Limb (tissue), 2 donors: ENCODE measurements around the gene ZBTB9.

Experiments
- DNase-seq, 2 donors: peaks; one replicate each; pipeline ENCODE4 v3.0.0-alpha.2; 2016; ENCODE audit errors: extremely low spot score in 2 of 2

The ZBTB9 gene

DNA sequence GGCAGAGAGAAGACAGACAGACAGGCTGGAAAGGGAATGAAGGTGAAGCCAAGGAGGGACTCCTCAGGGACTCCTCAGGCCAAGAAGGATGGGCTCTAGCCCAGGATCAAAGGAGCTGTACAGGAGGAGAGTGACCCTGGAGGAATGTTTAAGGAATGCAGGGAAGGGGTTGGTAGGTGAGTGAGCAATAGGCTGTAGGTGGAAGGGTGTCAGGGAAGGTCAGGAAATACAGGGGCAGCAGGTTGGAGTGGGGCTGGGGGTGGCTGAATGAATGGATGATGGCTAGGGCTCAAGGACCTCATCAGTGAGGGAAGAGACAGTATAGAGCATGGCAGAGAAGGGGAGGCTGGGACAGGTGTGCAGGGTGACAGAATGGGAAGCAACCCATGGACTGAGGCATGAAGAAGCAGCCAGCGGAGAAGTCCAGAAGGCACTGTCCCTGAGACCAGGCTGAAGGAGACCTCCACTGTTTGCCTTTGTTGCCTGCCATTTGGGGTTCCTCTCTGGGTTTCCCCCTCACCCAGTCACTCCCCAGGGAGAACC is 21.3 kb upstream of the ZBTB9 start:
- no peak for DNase-seq

DNA sequence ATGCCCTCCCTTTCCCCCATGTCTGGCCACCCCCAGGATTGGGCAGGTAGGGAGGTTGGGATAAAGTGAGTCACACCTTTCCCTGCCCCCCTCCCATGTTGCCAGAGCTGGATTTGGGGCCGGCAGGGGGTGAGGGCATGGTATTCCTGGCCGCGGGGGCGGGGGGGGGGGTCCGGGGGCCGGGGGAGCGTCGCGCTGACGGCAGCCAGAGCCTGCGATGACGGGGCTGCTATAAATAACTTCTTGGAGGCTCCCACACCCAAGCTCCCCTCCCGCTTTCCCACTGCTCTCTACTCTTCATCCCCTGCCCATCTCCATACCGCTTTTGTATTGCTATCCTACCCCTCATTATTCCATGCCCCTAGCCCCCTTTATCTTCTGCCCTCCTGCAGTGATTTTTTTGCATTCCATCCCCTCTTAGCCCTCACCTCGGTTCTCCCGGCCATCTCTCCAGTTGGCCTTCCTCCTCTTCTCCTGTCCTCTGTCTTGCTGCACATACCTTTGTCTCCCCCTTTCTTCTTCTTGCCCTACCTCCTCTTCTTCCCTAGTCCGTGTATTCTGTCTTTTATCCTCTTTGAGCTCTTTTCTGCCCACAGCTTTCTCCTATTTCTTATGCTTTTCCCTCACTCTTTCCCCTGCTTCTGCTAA is 20.7 kb upstream of the ZBTB9 start:
- DNase-seq: peak; percentile 66 to 68

GRCh38 chr6:33434961-33435360 is 19.4 kb upstream of the ZBTB9 start:
- no peak for DNase-seq

- no peak for DNase-seq
Measured at GRCh38 chr6:33437666-33438065, 16.7 kb upstream of the ZBTB9 start.

DNA sequence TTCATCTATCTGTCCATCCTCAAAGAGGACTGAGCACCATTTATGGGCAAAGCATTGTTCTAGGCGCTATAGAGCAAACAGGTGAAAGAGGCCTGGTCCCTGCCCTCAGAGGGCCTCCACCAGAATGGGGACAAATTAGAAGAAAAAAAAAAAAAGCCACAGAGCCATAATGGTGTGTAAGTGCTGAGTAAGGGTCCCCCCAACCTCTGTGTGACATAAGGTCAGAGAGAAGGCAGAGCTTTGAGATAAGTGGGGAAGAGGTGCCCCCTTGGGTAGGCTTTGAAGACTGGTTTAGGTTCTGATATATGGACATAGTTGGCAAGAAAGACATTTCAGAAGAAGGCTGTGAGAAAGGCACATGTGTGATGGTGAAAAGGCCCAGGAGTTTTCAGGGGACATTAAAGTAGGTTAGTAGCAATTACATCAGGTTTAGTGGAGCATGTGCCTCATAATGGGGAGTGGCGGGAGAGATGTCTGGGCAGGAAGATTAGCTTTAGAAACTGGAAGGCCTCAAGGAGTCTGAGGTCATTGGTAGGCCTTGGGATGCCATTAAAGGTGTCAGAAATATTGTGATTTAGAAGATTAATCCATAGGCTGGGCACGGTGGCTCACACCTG is 15.3 kb upstream of the ZBTB9 start:
- no peak for DNase-seq

DNA sequence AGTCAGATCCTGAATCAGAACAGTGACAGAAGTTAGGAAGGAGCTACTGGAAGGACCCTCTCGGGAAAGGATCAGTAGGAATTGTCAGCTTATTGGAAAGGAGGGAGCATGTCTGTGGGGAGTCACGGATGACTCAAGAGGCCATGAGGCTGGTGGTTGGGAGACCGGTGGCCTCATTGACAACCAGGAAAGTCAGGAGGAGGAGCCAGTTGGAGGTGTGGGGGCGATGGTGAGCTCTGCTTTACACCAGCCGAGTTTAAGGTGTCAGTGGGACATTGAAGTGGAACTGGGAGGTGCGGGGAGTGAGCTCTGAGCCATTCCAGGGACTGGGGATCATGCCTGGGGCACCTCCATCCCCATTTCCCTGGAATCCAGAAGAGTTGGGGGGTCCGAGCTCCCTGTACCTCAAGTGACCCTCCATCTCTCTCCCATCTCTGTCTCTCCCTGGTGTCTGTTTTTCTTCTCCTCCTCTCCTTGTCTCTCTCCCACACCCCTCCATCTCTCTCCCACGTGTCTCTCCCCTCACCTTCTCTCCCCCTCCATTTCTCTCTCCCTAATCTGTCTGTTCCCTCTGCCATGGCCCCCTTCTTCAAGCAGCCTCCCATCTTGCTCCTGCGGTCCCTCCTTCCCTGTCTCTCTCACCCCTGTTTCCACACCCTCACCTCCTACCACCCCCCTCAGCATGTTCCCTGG is 14.3 kb upstream of the ZBTB9 start:
- no peak for DNase-seq

DNA sequence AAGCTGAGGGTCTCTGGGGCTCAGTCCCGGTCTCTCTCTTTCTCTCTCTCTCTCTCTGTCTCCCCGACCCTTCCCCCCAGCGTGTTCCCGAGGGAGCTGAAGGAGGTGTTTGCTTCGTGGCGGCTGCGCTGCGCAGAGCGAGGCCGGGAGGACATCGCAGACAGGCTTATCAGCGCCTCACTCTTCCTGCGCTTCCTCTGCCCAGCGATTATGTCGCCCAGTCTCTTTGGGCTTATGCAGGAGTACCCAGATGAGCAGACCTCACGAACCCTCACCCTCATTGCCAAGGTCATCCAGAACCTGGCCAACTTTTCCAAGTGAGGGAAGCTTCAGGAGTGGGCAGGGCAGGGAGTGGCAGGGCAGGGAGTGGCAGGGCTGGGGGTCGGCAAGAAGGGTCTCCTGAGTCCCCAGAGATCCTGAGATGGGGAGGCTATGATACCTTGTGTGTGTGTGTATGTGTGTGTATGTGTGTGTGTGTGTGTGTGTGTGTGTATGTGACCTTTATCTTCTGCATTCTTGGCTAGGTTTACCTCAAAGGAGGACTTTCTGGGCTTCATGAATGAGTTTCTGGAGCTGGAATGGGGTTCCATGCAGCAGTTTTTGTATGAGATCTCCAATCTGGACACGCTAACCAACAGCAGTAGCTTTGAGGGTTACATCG is 13.6 kb upstream of the ZBTB9 start:
- DNase-seq: no peak

DNA sequence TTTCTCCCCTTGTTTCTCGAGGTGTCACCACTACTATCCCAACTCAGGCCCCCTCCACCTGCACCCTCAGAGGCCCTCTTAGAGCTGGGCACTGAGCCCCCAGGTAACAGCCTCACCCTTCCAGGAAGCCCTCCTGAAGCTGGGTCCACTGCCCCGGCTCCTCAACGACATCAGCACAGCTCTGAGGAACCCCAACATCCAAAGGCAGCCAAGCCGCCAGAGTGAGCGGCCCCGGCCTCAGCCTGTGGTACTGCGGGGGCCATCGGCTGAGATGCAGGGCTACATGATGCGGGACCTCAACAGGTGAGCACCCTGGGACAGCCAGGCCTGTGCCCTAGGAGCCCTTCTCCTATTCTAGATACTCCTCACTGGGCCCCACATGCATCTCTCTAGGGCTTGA is 12.9 kb upstream of the ZBTB9 start:
- peak in 1 of 2 donors; percentile 9 for DNase-seq

DNA sequence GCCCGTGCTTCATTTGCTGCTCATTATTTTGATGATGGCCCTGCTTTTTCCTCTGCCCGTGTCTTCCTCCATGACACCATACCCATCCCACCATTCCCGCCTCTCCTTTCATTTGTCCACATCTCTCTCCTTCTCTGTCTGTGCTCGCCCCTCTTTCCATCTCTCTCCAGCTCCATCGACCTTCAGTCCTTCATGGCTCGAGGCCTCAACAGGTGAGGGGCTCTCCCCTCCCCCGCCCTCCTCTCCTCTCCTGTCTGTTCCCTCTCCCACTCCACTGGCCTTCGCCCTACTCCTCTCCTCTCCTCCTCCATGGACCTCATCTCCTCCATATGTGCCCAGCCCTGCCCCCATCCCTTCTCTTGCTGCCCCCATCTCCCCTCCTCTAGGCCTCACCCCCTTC is 12.1 kb upstream of the ZBTB9 start:
- DNase-seq: peak in 1 of 2 donors; percentile 27

DNA sequence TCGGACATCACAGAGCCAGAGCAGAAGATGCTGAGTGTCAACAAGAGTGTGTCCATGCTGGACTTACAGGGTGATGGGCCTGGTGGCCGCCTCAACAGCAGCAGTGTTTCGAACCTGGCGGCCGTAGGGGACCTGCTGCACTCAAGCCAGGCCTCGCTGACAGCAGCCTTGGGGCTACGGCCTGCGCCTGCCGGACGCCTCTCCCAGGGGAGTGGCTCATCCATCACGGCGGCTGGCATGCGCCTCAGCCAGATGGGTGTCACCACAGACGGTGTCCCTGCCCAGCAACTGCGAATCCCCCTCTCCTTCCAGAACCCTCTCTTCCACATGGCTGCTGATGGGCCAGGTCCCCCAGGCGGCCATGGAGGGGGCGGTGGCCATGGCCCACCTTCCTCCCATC is 11.4 kb upstream of the ZBTB9 start:
- peak in 1 of 2 donors; percentile 27 for DNase-seq

- DNase-seq: peak in 1 of 2 donors; percentile 27
Measured at GRCh38 chr6:33443619-33444504, 10.5 kb upstream of the ZBTB9 start.

- peak in 1 of 2 donors; percentile 7 for DNase-seq
Measured at GRCh38 chr6:33445119-33445603, 9.2 kb upstream of the ZBTB9 start.

DNA sequence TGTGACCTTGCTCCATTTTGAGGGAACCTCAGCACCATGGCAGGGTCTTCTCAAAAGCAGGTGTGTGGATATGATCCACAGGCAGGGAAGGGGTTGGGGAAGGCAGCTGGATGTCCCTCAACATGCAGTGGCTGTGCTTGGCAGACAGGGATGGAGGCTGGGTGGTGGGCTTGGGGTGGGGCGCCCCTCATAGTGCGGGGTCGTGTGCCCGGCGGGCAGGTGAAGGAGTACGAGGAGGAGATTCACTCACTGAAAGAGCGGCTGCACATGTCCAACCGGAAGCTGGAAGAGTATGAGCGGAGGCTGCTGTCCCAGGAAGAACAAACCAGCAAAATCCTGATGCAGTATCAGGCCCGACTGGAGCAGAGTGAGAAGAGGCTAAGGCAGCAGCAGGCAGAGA is 8.0 kb upstream of the ZBTB9 start:
- peak in 1 of 2 donors; percentile 23 for DNase-seq

GRCh38 chr6:33450434-33450833 is 3.9 kb upstream of the ZBTB9 start:
- DNase-seq: no peak

DNA sequence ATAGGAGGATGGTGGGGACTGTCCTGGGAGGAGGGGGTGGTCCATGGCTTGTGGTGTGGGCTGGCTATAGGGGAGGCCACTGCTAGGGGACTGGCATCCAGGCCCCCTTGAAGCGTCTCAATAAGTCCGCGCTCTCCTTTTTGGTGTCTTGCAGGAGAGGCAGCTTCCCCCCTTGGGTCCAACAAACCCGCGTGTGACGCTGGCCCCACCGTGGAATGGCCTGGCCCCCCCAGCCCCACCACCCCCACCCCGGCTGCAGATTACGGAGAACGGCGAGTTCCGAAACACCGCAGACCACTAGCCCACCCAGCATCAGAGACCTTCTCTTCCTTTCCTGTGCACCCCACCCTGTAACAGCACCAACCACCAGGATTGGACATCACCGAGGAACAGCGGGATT is 2.8 kb upstream of the ZBTB9 start:
- DNase-seq: no peak

GRCh38 chr6:33452496-33452895 is 1.9 kb upstream of the ZBTB9 start:
- DNase-seq: no peak

- DNase-seq: no peak
Measured at GRCh38 chr6:33453393-33454008, 875 bp upstream of the ZBTB9 start.

DNA sequence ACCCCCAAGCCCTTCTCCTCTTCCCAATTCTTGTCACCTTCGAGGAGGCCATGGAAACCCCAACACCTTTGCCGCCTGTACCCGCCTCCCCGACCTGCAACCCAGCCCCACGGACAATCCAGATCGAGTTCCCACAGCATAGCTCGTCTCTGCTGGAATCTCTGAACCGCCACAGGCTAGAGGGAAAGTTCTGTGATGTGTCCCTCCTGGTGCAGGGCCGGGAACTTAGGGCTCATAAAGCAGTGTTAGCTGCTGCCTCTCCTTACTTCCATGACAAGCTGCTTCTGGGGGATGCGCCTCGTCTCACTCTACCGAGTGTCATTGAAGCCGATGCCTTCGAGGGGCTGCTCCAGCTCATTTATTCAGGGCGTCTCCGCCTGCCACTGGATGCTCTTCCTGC is 675 bp downstream of the ZBTB9 start:
- DNase-seq: no peak

DNA sequence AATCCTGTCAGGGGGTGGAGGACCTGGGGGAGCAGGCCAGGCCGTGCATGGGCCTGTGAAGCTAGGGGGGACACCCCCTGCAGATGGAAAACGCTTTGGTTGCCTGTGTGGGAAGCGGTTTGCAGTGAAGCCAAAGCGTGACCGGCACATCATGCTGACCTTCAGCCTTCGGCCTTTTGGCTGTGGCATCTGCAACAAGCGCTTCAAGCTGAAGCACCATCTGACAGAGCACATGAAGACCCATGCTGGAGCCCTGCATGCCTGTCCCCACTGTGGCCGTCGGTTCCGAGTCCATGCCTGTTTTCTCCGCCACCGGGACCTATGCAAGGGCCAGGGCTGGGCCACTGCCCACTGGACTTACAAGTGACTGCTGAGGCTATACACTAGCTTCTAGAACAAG is 1.8 kb downstream of the ZBTB9 start:
- DNase-seq: no peak

GRCh38 chr6:33458676-33459075 is 4.3 kb downstream of the ZBTB9 start:
- DNase-seq: no peak
